Left lung (tissue), 10 donors: ENCODE results near the gene INVS. TPM values are rescaled to one million over a fixed set of nuclear protein-coding genes. Genes with fewer than 3 reads are reported as not detected.
A peak's percentile ranks its signal among the peaks of the same experiment; 100 is the strongest.

Experiments
- ATAC-seq: fragments of 200-7000 bp; cut with Tn5 transposase; one replicate; pipeline ENCODE4 v1.9.1; 2020; ENCODE audit warnings: moderate library complexity
- DNase-seq, 4 donors: peaks; one replicate each; pipeline ENCODE4 v3.0.0-alpha.2; 2013 to 2020
- H3K27ac ChIP-seq, 2 donors: fragments of 200-600 bp; sonication (generic) in 1 of 2; one replicate each; pipeline versions ENCODE4 v1.5.0 to v1.8.0; 2020 to 2021
- H3K27me3 ChIP-seq, 2 donors: fragments of 200-600 bp; sonication (generic) in 1 of 2; one replicate each; pipeline versions ENCODE4 v1.5.0 to v1.8.0; 2020 to 2021
- H3K36me3 ChIP-seq, 2 donors: fragments of 200-600 bp; sonication (generic) in 1 of 2; one replicate each; pipeline versions ENCODE4 v1.5.0 to v1.8.0; 2020 to 2021
- H3K4me1 ChIP-seq, 2 donors: fragments of 200-600 bp; one replicate each; pipeline ENCODE4 v1.8.0; 2021
- H3K4me3 ChIP-seq, 2 donors: fragments of 200-600 bp; sonication (generic) in 1 of 2; one replicate each; pipeline versions ENCODE4 v1.5.0 to v1.8.0; 2020 to 2021; ENCODE audit warnings: mild to moderate bottlenecking in 1 of 2
- H3K9me3 ChIP-seq, 2 donors: fragments of 200-600 bp; sonication (generic) in 1 of 2; one replicate each; pipeline versions ENCODE4 v1.5.0 to v1.8.0; 2020 to 2021
- intact Hi-C, 2 donors: fragments of 100-400 bp; cut with DNase I; formaldehyde crosslinking; loops; one replicate each; pipeline versions ENCODE4 v1.11.2 to v1.14.2; 2022
- polyA plus RNA-seq, 6 donors: library from polyadenylated mRNA; unstranded; fragments of 120-200 nt; gene quantifications; one replicate each; pipeline ENCODE4 v1.2.1, GENCODE V29; 2013; ENCODE audit not compliant: insufficient read length in 6 of 6
- total RNA-seq, 2 donors: library from RNA; stranded (reverse); fragmentation: NEBNext Ultra II Directional; extraction: Animal tissue kit (Norgen Biotek cat#: 25700); gene quantifications; one replicate each; pipeline ENCODE4 v1.2.1, GENCODE V29; 2021
- TF ChIP-seq, protein P1 (sequence below), 2 donors: fragments of 200-600 bp; sonication (generic) in 1 of 2; IDR thresholded peaks; one replicate each; pipeline versions ENCODE4 v1.5.0 to v1.8.0; 2021; ENCODE audit warnings: antibody characterized with exemption in 2 of 2
- donor health status: DM: no; HTN: yes; CAD: no.
- donor health status: DM: no; HTN: no; CAD: no.

INVS gene
- total and polyA plus RNA-seq, 8 donors = 21.5 to 29.9 (median 24.6) TPM

DNA sequence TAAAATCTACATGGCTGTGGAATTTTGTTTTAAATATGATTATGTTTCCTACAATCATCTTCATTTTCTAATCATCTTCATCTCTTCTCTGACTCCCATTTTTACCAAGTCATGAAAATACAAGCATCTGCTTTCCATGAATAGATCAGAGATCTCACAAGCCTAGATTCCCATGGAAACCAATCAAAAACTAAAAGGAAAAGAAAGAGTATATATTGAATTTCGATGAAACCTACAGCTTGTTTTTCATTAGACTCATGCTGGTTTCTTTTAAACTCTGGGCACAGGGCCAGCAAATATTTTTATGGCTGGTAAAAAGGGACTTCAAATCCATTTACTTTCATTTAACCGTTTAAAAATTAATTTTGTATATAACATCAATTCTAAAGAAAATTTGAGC lies 51.2 kb downstream of the INVS start:
- no peak overlapping the region for H3K4me3 ChIP-seq
- H3K9me3 ChIP-seq = no peaks in the 10 kb centered on the region
- H3K4me1 ChIP-seq = no peaks in the 10 kb centered on the region
- no peaks in the 10 kb centered on the region for H3K27me3 ChIP-seq
- DNase-seq (peak in 2 of 4 donors; percentile 4 to 7), ATAC-seq (no peak)
- H3K27ac ChIP-seq = no peak overlapping the region
- no peaks in the 10 kb centered on the region for H3K36me3 ChIP-seq
- intact Hi-C loops = no loop called here
- TF ChIP-seq, protein P1, sequence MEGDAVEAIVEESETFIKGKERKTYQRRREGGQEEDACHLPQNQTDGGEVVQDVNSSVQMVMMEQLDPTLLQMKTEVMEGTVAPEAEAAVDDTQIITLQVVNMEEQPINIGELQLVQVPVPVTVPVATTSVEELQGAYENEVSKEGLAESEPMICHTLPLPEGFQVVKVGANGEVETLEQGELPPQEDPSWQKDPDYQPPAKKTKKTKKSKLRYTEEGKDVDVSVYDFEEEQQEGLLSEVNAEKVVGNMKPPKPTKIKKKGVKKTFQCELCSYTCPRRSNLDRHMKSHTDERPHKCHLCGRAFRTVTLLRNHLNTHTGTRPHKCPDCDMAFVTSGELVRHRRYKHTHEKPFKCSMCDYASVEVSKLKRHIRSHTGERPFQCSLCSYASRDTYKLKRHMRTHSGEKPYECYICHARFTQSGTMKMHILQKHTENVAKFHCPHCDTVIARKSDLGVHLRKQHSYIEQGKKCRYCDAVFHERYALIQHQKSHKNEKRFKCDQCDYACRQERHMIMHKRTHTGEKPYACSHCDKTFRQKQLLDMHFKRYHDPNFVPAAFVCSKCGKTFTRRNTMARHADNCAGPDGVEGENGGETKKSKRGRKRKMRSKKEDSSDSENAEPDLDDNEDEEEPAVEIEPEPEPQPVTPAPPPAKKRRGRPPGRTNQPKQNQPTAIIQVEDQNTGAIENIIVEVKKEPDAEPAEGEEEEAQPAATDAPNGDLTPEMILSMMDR (IDR thresholded peaks at IDR 0.05) = no peak

DNA sequence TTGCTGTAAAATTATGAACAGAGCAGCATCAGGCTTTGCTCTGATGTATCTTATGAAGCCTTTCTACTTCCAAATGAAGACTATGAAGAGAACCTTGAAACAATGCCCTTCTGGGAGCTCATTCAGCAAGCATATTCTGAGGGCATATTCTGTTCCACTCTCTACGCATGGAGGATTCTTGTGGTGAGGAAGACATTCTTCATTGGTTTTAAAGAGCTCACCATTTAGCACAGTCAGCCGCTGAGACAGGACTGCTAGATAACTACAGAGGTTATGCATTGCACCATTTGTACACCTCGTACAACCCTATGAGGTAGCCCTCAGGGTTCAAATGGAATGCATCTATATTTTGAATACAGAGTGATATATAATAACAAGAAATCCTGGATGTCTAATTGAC lies 61.0 kb downstream of the INVS start:
- DNase-seq (no peak), ATAC-seq (no peak)
- Histone ChIP-seq H3K4me1 (no peaks in the 10 kb centered on the region), H3K9me3 (no peaks in the 10 kb centered on the region), H3K4me3 (no peak overlapping the region), H3K27me3 (no peaks in the 10 kb centered on the region), H3K27ac (no peak overlapping the region), H3K36me3 (no peaks in the 10 kb centered on the region)
- intact Hi-C loops = no loop called here
- TF ChIP-seq, protein P1 (IDR thresholded peaks at IDR 0.05) = no peak

DNA sequence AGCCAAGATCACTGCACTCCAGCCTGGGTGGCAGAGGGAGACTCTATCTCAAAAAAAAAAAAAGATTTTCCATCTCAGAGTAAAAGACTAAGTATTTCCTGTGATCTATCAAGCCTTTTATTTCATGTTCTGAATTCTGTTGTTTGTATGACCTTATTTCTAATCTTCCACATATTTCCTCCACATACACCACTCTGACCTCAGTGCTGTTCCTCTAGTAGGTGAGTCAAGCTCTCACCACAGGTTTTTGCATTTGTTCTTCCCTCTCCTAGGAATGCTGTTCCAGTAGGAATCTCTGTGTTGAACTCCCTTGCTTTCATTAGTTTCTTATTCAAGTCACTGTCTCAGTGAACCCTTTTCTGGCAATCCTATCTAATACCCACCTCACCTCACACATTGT lies 68.1 kb downstream of the INVS start:
- no peak for ATAC-seq
- H3K27me3 ChIP-seq = no peaks in the 10 kb centered on the region
- TF ChIP-seq, protein P1 (IDR thresholded peaks at IDR 0.05) = no peak

DNA sequence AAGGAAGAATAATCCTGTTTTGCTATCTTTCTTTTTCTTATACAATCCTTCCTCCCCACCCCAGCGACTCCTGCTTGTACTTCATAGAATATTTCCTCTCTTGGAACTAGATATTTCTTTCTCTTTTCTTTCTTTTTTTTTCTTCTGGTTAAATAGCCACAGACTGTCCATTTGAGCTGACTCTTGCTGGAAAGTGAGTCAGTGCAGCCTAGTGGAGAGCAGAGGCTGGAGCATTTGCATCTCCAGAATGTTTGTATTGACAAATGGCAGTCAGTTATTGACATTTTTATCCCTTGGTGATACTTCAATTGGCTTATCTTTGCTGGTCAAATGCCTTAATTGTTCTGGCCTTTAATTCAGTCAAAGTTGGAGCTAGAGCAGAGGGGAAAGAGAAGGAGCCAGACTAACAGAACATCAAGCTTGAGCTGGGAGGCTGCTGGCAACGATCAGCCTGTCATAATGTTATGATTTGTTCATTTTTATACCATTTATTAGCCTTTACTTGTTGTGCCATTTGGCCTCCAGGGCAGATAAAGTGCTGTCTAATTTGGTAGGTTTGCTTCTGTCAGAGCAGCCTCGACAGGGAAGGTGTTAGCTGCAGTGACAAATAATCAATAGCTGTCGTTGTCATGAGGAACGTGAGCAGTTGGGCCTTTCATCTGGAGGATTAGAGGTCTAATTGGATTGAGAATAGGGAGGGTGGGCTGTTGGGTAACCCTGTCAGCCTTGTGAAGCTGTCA lies 69.0 kb downstream of the INVS start:
- no peak overlapping the region for H3K4me3 ChIP-seq
- intact Hi-C loops = no loop called here

More for the DNA sequence above, 68.1 kb downstream of the INVS start:
- H3K4me1 ChIP-seq = no peaks in the 10 kb centered on the region
- H3K36me3 ChIP-seq = no peaks in the 10 kb centered on the region
- H3K4me3 ChIP-seq = no peak overlapping the region
- no peak overlapping the region for H3K27ac ChIP-seq
- intact Hi-C loops = no loop called here
- no peak for DNase-seq
- no peaks in the 10 kb centered on the region for H3K9me3 ChIP-seq

DNA sequence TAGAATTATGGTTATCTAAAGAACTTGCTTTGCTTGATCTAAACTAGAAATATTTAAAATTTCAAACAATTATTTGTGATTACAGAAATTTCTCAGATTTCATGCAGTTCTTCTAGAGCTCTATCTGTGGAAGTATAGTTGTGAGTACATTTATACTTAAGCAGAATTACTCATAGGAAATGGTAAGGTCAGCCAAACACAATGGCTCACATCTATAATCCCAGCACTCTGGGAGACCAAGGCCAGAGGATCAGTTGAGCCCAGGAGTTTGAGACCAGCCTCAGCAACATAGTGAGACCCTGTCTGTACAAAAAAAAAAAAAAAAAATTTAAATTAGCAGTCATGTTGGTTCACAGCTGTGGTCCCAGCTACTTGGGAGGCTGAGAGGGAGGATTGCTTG lies 71.0 kb downstream of the INVS start:
- ATAC-seq (no peak), DNase-seq (no peak)
- TF ChIP-seq, protein P1 (IDR thresholded peaks at IDR 0.05) = no peak
- Histone ChIP-seq H3K4me1 (no peaks in the 10 kb centered on the region), H3K36me3 (peaks cover 0 to 10% of the 10 kb centered on the region in 2 donors), H3K27ac (no peak overlapping the region), H3K27me3 (no peaks in the 10 kb centered on the region), H3K9me3 (peaks cover 3 to 4% of the 10 kb centered on the region in 2 donors), H3K4me3 (no peak overlapping the region)
- intact Hi-C loops = no loop called here

More for the DNA sequence above, 69.0 kb downstream of the INVS start:
- H3K27me3 ChIP-seq = no peaks in the 10 kb centered on the region
- H3K36me3 ChIP-seq = peaks cover 0 to 1% of the 10 kb centered on the region in 2 donors
- no peaks in the 10 kb centered on the region for H3K4me1 ChIP-seq
- H3K9me3 ChIP-seq = no peaks in the 10 kb centered on the region
- no peak overlapping the region for H3K27ac ChIP-seq
- TF ChIP-seq, protein P1 (IDR thresholded peaks at IDR 0.05) = no peak
- no peak for ATAC-seq
- no peak for DNase-seq
